H1 (cell line): Measurements from ENCODE around the gene ANKRD12. TPM values are rescaled to one million over a fixed set of nuclear protein-coding genes. Genes with fewer than 3 reads are reported as not detected.

Source experiments
- CTCF ChIA-PET: fragments of 300-600 bp; sonication (Branson Sonifier 250); formaldehyde crosslinking; loops from one replicate; lab custom pipeline; 2021; ENCODE audit not compliant: partially characterized antibody; lab: Charles Lee
- POLR2A ChIA-PET: fragments of 300-600 bp; sonication (Branson Sonifier 250); formaldehyde crosslinking; loops from one replicate; lab custom pipeline; 2021; ENCODE audit warnings: inconsistent platforms; ENCODE audit not compliant: partially characterized antibody; lab: Charles Lee
- DNase-seq, 2 experiments: peaks; one replicate each; pipeline versions ENCODE4 v3.0.0 to v3.0.0-alpha.2; 2010 to 2022; ENCODE audit warnings: low spot score in 2 of 2, low read depth in 1 of 2, mixed read lengths in 1 of 2
- FAIRE-seq: peaks from 2 replicates; lab custom pipeline; 2011; peaks lifted over from hg19 to GRCh38; lab: Jason Lieb, UNC
- H2AFZ ChIP-seq: 2 replicates; pipeline ENCODE4 v1.8.1; 2012; ENCODE audit warnings: low read length, inconsistent platforms
- H2AK5ac ChIP-seq: 2 replicates; pipeline ENCODE4 v1.6.1; 2013; ENCODE audit warnings: low read depth, low read length
- H2BK120ac ChIP-seq: replicated peaks from 2 replicates; pipeline ENCODE3; 2013; ENCODE audit warnings: low read depth, low read length, inconsistent platforms
- H2BK12ac ChIP-seq: 2 replicates; pipeline ENCODE4 v1.6.1; 2013; ENCODE audit warnings: low read depth, low read length
- H2BK15ac ChIP-seq: 2 replicates; pipeline ENCODE4 v1.6.1; 2013; ENCODE audit warnings: low read length
- H2BK20ac ChIP-seq: 2 replicates; pipeline ENCODE4 v1.6.1; 2013; ENCODE audit warnings: low read length
- H2BK5ac ChIP-seq: 2 replicates; pipeline ENCODE4 v1.6.1; 2013; ENCODE audit warnings: low read depth, low read length
- H3K14ac ChIP-seq: 2 replicates; pipeline ENCODE4 v1.6.1; 2013; ENCODE audit warnings: inconsistent platforms; ENCODE audit not compliant: insufficient read length
- H3K18ac ChIP-seq: 2 replicates; pipeline ENCODE4 v1.6.1; 2013; ENCODE audit warnings: low read length; ENCODE audit errors: extremely low read depth
- H3K23ac ChIP-seq: 2 replicates; pipeline ENCODE4 v1.6.1; 2013; ENCODE audit warnings: inconsistent platforms; ENCODE audit not compliant: insufficient read length
- H3K23me2 ChIP-seq: 2 replicates; pipeline ENCODE4 v1.6.1; 2013; ENCODE audit warnings: low read depth, low read length
- H3K27ac ChIP-seq: 2 replicates; pipeline ENCODE4 v1.6.1; 2011; ENCODE audit warnings: low read depth, low read length, inconsistent platforms
- H3K27me3 ChIP-seq, 4 experiments: replicated peaks in 1 of 4; 1 replicate in 1 of 4; 2 replicates in 3 of 4; pipeline versions ENCODE4 v1.6.1 to v1.8.1; 2011 to 2013; ENCODE audit warnings: low read length in 3 of 4, mild to moderate bottlenecking in 3 of 4, inconsistent platforms in 2 of 4, mixed read lengths in 2 of 4, moderate library complexity in 1 of 4; ENCODE audit not compliant: control insufficient read depth in 3 of 4, insufficient read depth in 3 of 4; ENCODE audit errors: extremely low read depth in 1 of 4
- H3K36me3 ChIP-seq, 4 experiments: 2 replicates each; pipeline versions ENCODE4 v1.6.1 to v1.8.1; 2011 to 2013; ENCODE audit warnings: mild to moderate bottlenecking in 4 of 4, low read length in 3 of 4, moderate library complexity in 2 of 4, control low read depth in 1 of 4, inconsistent platforms in 1 of 4; ENCODE audit not compliant: insufficient read depth in 4 of 4, control insufficient read depth in 2 of 4
- H3K4ac ChIP-seq: replicated peaks from 2 replicates; pipeline ENCODE3; 2013; ENCODE audit warnings: low read length, low read depth, mixed read lengths, inconsistent platforms; ENCODE audit not compliant: insufficient read length
- H3K4me1 ChIP-seq, 4 experiments: replicated peaks in 1 of 4; 1 replicate in 1 of 4; 2 replicates in 3 of 4; pipeline versions ENCODE4 v1.6.1 to v1.8.1; 2011 to 2013; ENCODE audit warnings: low read length in 3 of 4, inconsistent platforms in 2 of 4, mixed read lengths in 1 of 4; ENCODE audit not compliant: insufficient read depth in 4 of 4, control insufficient read depth in 3 of 4
- H3K4me2 ChIP-seq, 2 experiments: 2 replicates each; pipeline versions ENCODE4 v1.6.1 to v1.8.1; 2011 to 2013; ENCODE audit warnings: low read depth in 2 of 2, low read length in 2 of 2, control low read depth in 1 of 2, inconsistent platforms in 1 of 2, mild to moderate bottlenecking in 1 of 2; ENCODE audit not compliant: insufficient read depth in 1 of 2
- H3K4me3 ChIP-seq, 4 experiments: fragments of 200-600, 300-600 bp in 1 of 4; sonication (generic), shearing (Covaris generic), sonication (Bioruptor Twin) in 1 of 4; 2 replicates each; pipeline versions ENCODE4 v1.5.1 to v1.8.1; 2011 to 2016; ENCODE audit warnings: low read length in 4 of 4, low read depth in 3 of 4, control low read depth in 2 of 4, inconsistent platforms in 2 of 4, mild to moderate bottlenecking in 2 of 4, mixed read lengths in 1 of 4, moderate library complexity in 1 of 4; ENCODE audit not compliant: insufficient read depth in 2 of 4; ENCODE audit errors: extremely low read depth in 1 of 4
- H3K56ac ChIP-seq: replicated peaks from 2 replicates; pipeline ENCODE3; 2013; ENCODE audit warnings: low read depth, mild to moderate bottlenecking, mixed read lengths, low read length, inconsistent platforms; ENCODE audit not compliant: insufficient read length
- H3K79me1 ChIP-seq: 2 replicates; pipeline ENCODE4 v1.6.1; 2013; ENCODE audit warnings: low read depth, low read length, control low read depth
- H3K79me2 ChIP-seq, 2 experiments: 2 replicates each; pipeline versions ENCODE4 v1.6.1 to v1.8.1; 2012 to 2013; ENCODE audit warnings: low read length in 2 of 2, mild to moderate bottlenecking in 2 of 2, inconsistent platforms in 1 of 2; ENCODE audit not compliant: insufficient read depth in 2 of 2, control insufficient read depth in 1 of 2
- H3K9ac ChIP-seq, 4 experiments: replicated peaks in 1 of 4; 1 replicate in 1 of 4; 2 replicates in 3 of 4; pipeline versions ENCODE4 v1.6.1 to v1.8.1; 2011 to 2013; ENCODE audit warnings: low read depth in 3 of 4, low read length in 3 of 4, control low read depth in 2 of 4, mild to moderate bottlenecking in 2 of 4, moderate library complexity in 2 of 4, inconsistent platforms in 1 of 4; ENCODE audit errors: extremely low read depth in 1 of 4
- H3K9me3 ChIP-seq, 2 experiments: 2 replicates each; pipeline versions ENCODE4 v1.6.1 to v1.8.1; 2012 to 2013; ENCODE audit warnings: mild to moderate bottlenecking in 2 of 2, moderate library complexity in 2 of 2, control low read depth in 1 of 2, inconsistent platforms in 1 of 2, low read depth in 1 of 2, low read length in 1 of 2, mixed read lengths in 1 of 2; ENCODE audit not compliant: insufficient read depth in 2 of 2
- H4K20me1 ChIP-seq, 2 experiments: replicated peaks in 1 of 2; 2 replicates each; pipeline versions ENCODE3 to v1.8.1; 2011 to 2013; ENCODE audit warnings: inconsistent platforms in 2 of 2, low read length in 2 of 2, mild to moderate bottlenecking in 1 of 2; ENCODE audit not compliant: insufficient read depth in 2 of 2, control insufficient read depth in 1 of 2
- H4K5ac ChIP-seq: 2 replicates; pipeline ENCODE4 v1.6.1; 2013; ENCODE audit warnings: low read length, low read depth, mixed read lengths, inconsistent platforms; ENCODE audit not compliant: insufficient read length
- H4K8ac ChIP-seq: 2 replicates; pipeline ENCODE4 v1.8.0; 2013; ENCODE audit warnings: mild to moderate bottlenecking, moderate library complexity, low read length, inconsistent platforms; ENCODE audit not compliant: insufficient read depth; ENCODE audit errors: extremely low read depth
- H4K91ac ChIP-seq: replicated peaks from 2 replicates; pipeline ENCODE3; 2013; ENCODE audit warnings: low read length, mixed read lengths, inconsistent platforms; ENCODE audit not compliant: insufficient read length
- CBX5 ChIP-seq: fragments of 300-800, 300-1000 bp; sonication (generic); IDR thresholded peaks from 2 replicates; pipeline ENCODE4 v1.7.1; 2016; ENCODE audit warnings: antibody characterized with exemption, low read length, low read depth
- KDM4A ChIP-seq: IDR thresholded peaks from one replicate; pipeline ENCODE4 v1.7.1; 2012; ENCODE audit warnings: low read depth, mild to moderate bottlenecking, moderate library complexity, low read length, inconsistent platforms; ENCODE audit not compliant: severe bottlenecking
- NANOG ChIP-seq: IDR thresholded peaks from 2 replicates; pipeline ENCODE4 v1.6.1; 2011; ENCODE audit warnings: low read length, low read depth, mild to moderate bottlenecking, inconsistent platforms; ENCODE audit not compliant: insufficient read depth, poor library complexity, severe bottlenecking
- POLR2A ChIP-seq, 2 experiments: IDR thresholded peaks; 1 replicate in 1 of 2; 2 replicates in 1 of 2; pipeline ENCODE4 v1.6.1; 2011; ENCODE audit warnings: low read depth in 2 of 2, low read length in 2 of 2, mild to moderate bottlenecking in 2 of 2; ENCODE audit errors: control extremely low read depth in 1 of 2
- SAP30 ChIP-seq: fragments of 300-600 bp; sonication (generic); IDR thresholded peaks from 2 replicates; pipeline ENCODE4 v1.7.1; 2012; ENCODE audit warnings: low read length, moderate library complexity, mild to moderate bottlenecking, inconsistent platforms; ENCODE audit not compliant: insufficient read depth, insufficient replicate concordance
- SIRT6 ChIP-seq: IDR thresholded peaks from one replicate; pipeline ENCODE4 v1.7.1; 2012; ENCODE audit warnings: low read length, inconsistent platforms
- TAF7 ChIP-seq: optimal IDR thresholded peaks from 2 replicates; pipeline ENCODE3; 2011; ENCODE audit warnings: low read depth, mild to moderate bottlenecking, inconsistent platforms, low read length, moderate library complexity, borderline replicate concordance
- WGBS, 2 experiments: shearing (Covaris generic) in 1 of 2; methylation state at CpG; one replicate each; pipeline versions ENCODE4 v1.1.6 to v1.1.7; 2013 to 2015; ENCODE audit warnings: low lambda C conversion rate in 2 of 2, mixed read lengths in 2 of 2, inconsistent platforms in 1 of 2, low coverage in 1 of 2, missing lambda C conversion rate in 1 of 2; ENCODE audit not compliant: insufficient replicate concordance in 2 of 2, insufficient coverage in 1 of 2, insufficient read length in 1 of 2; ENCODE audit errors: extremely low coverage in 1 of 2, missing lambda C conversion rate in 1 of 2; 5-methylcytosine and 5-hydroxymethylcytosine counted together
- polyA plus RNA-seq, 7 experiments: library from polyadenylated mRNA; depleted of rRNA in 3 of 7; stranded (reverse) in 5 of 7; unstranded in 2 of 7; fragments of >200 nt in 5 of 7; fragments of 200-250 nt in 2 of 7; gene quantifications; 1 replicate in 5 of 7; 2 replicates in 1 of 7; 4 replicates in 1 of 7; pipeline versions ENCODE4 v1.2.1 to v1.2.3, GENCODE V29; 2011 to 2013; ENCODE audit warnings: missing spikeins in 2 of 7, mixed read lengths in 2 of 7
- total RNA-seq: library from RNA; stranded (reverse); fragmentation: NEBNext Ultra II Directional; extraction: Animal tissue kit (Norgen Biotek cat#: 25700); gene quantifications from 2 replicates; pipeline ENCODE4 v1.2.1, GENCODE V29; 2021
- TF ChIP-seq, protein P1 (sequence below): IDR thresholded peaks from 2 replicates; pipeline ENCODE4 v1.6.1; 2012; ENCODE audit warnings: inconsistent platforms

Gene ANKRD12
- total and polyA plus RNA-seq, 2 of the 8 experiments (the other 6 are each of a cell fraction or from before 2014, with no cell fraction given): 2.6 to 37.9 TPM

DNA sequence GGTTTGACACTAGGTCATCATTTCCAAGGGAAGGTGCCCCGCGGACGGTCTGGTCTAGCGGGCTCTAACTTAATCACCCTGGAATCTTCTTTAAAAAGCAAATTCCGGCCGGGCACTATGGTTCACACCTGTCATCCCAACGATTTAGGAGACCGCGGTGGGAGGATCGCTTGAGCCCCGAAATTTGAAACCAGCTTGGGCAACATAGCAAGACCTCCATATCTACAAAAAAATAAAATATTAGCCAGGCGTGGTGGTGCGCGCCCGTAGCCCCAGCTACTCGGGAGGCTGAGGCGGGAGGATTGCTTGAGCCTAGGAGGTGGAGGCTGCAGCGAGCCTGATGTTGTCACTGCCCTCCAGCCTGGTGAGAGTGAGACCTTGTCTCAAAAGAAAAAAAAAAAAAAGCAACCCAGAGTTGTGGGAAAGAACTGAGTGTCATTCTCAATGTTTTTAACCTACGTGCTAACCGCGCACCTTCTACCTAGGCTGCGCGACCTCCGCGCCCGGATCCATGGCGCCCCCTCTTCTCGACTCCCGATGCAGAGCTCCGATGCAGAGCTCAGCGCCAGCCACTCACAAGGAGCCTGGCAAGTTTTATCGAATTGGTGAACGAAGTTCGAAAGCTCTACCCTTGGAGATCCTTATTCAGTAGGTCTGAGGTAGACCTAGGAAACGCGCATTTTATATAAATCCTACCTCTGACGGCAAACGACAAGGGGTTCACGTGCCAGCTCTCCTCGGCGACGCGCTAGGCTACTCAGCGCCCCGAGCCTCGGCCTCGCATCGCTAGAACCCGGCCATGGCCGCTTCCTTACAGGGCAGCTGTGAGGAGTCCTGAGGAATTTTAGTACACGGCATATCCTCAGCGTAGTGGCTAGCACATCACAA, 197.1 kb downstream of the ANKRD12 start:
- Histone ChIP-seq H3K56ac (no peak overlapping the region), H3K9ac (peak overlapping the region in 3 of 4 experiments; percentile 48 to 58 (median 57); a peak in 5 of 7 replicates), H4K5ac (peak overlapping the region; percentile 71), H3K79me2 (peaks cover 0 to 7% of the 10 kb centered on the region in 2 experiments; a peak in 2 of 4 replicates), H3K79me1 (no peaks in the 10 kb centered on the region), H4K91ac (no peak overlapping the region), H3K27me3 (peaks cover 0 to 9% (median 4%) of the 10 kb centered on the region in 4 experiments; a peak in 3 of 7 replicates), H2BK20ac (peak overlapping the region; percentile 57; the same call in 1 of the 2 replicates), H3K4me1 (no peaks in the 10 kb centered on the region; a peak in 1 of 7 replicates), H2AK5ac (no peak overlapping the region), H3K4me3 (peak overlapping the region; percentile 47 to 68 (median 57)), H2BK15ac (no peak overlapping the region), H2BK5ac (no peak overlapping the region), H3K18ac (peak overlapping the region; percentile 71; the same call in 1 of the 2 replicates), H3K14ac (no peak overlapping the region), H3K36me3 (peaks cover 0 to 14% (median 0%) of the 10 kb centered on the region in 4 experiments; a peak in 3 of 8 replicates), H2BK12ac (peak overlapping the region; percentile 71; the same call in 1 of the 2 replicates), H2BK120ac (no peak overlapping the region), H3K4ac (peak overlapping the region; percentile 61), H4K8ac (peak overlapping the region; percentile 91; the same call in 1 of the 2 replicates), H3K4me2 (peak overlapping the region; percentile 75 to 88), H3K27ac (no peak overlapping the region), H3K23me2 (peaks cover 4% of the 10 kb centered on the region; the same call in 1 of the 2 replicates), H2AFZ (peak overlapping the region; percentile 56; the same call in 1 of the 2 replicates), H3K23ac (no peak overlapping the region), H3K9me3 (no peaks in the 10 kb centered on the region; a peak in 1 of 4 replicates), H4K20me1 (no peaks in the 10 kb centered on the region)
- CTCF ChIA-PET: interaction anchor here (0.5 to 0.7 kb wide), 4 partner anchors 21 to 287 kb away, joined by 3 read pairs; no protein-coding TSS in a partner anchor
- POLR2A ChIA-PET: interaction anchor here (0.8 to 2.5 kb wide), 8 partner anchors 12 to 198 kb away, joined by 3 to 8 read pairs (median 4); partner anchors contain the start of gene ANKRD12
- 36% methylated on average over 51 of the region's 52 CpGs; no CpG with 5 or more reads in 1 of the 2 experiments for WGBS, 2 experiments
- FAIRE-seq: no peak
- DNase-seq: peak; percentile 15 to 70
- TF ChIP-seq SIRT6 (no peak), KDM4A (peak; percentile 83), NANOG (no peak), CBX5 (no peak), POLR2A (IDR thresholded peaks at IDR 0.05; ENCODE audit: control extremely low read depth in 1 of 2, low read depth in 2 of 2, low read length in 2 of 2) (0 out of 3 replicates have a peak, but pooled peaks of 1 of the 2 experiments have one; percentile 4), TAF7 (no peak), SAP30 (no peak)
- TF ChIP-seq, protein P1, sequence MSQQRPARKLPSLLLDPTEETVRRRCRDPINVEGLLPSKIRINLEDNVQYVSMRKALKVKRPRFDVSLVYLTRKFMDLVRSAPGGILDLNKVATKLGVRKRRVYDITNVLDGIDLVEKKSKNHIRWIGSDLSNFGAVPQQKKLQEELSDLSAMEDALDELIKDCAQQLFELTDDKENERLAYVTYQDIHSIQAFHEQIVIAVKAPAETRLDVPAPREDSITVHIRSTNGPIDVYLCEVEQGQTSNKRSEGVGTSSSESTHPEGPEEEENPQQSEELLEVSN: peak; percentile 95
